T-helper 1 cell treated with Interleukin-12 subunit alpha and Interleukin-12 subunit beta and Interleukin-4 antibody, amounts not matched to agents 30 μg/mL and 1 μg/mL, for 36 hours (primary cell): ENCODE data around the gene ERBB4.
"Not testable (repeated sequence)": the region's sequence is repeated elsewhere in the genome, so short reads cannot be mapped to it uniquely, and the experiment has no call there.

ENCODE experiments used
- H3K27ac Mint-ChIP-seq: one replicate; pipeline ENCODE4 v1.8.0; 2021; ENCODE audit warnings: mild to moderate bottlenecking, mixed read lengths
- H3K27me3 Mint-ChIP-seq: one replicate; pipeline ENCODE4 v1.8.0; 2021; ENCODE audit warnings: low read depth, mixed read lengths
- H3K36me3 Mint-ChIP-seq: one replicate; pipeline ENCODE4 v1.8.0; 2021; ENCODE audit warnings: low read depth, mixed read lengths
- H3K4me1 Mint-ChIP-seq: one replicate; pipeline ENCODE4 v1.8.0; 2021; ENCODE audit warnings: low read depth, mixed read lengths
- H3K4me3 Mint-ChIP-seq: one replicate; pipeline ENCODE4 v1.8.0; 2021; ENCODE audit warnings: mild to moderate bottlenecking, moderate library complexity, mixed read lengths
- H3K9me3 Mint-ChIP-seq: one replicate; pipeline ENCODE4 v1.8.0; 2021; ENCODE audit warnings: mixed read lengths

Gene ERBB4

GRCh38 chr2:212034841-212035585, 503.6 kb downstream of the ERBB4 start:
- Mint-ChIP-seq H3K27ac (no peak overlapping the region), H3K36me3 (no peaks in the 10 kb centered on the region), H3K4me1 (no peaks in the 10 kb centered on the region), H3K27me3 (no peaks in the 10 kb centered on the region), H3K4me3 (no peak overlapping the region), H3K9me3 (no peaks in the 10 kb centered on the region)

DNA sequence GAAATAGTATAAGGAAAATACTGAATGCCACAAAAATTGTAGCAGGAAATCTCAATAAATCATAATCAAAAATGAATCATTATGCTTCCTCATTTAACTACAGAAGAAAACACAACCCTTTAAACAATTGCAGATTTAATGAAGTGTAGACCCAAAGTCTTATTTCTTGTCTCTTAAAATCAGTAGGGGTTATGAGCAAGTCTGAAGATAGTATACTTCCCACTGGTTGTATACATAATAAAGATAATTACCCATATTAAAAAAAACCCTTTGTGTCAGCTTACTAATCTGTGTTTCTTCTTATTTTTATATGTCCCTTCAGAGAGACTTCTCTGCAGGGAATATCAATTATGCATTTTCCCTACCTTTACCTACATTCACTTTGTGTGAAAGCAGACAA, 504.7 kb downstream of the ERBB4 start:
- no peaks in the 10 kb centered on the region for H3K27me3 Mint-ChIP-seq
- no peak overlapping the region for H3K4me3 Mint-ChIP-seq
- no peak overlapping the region for H3K27ac Mint-ChIP-seq
- no peaks in the 10 kb centered on the region for H3K4me1 Mint-ChIP-seq
- no peaks in the 10 kb centered on the region for H3K9me3 Mint-ChIP-seq
- H3K36me3 Mint-ChIP-seq: no peaks in the 10 kb centered on the region

DNA sequence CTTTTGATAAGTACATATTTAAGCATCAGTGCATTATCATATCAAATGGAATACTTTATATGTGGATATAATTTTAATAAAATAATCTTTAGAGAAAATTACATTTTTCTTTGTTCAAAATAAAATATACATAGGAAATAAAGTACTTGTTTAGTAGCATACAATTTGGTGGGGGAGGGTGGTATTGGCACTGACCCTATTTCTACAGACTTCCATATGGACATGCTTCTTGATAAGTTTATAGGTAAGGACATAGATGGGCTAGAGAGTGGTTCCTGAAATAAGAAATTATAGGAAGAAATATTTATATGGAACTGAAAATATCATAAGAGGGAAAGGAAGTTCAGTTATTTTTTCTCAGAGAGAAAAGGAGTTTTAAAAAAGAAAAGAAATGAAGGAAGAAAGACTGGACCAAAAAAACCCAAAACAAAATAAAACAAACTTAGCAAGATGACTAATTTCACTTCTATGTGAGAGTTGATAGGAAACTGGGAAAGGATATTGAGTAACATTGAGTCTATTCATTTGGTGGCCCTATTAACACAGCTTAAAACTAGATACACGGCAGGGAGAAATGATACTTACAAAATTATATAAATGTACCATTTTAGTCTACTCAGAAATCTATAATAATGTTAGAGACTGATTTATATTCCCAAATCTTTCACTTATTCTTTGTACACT, 505.9 kb downstream of the ERBB4 start:
- Mint-ChIP-seq H3K36me3 (no peaks in the 10 kb centered on the region), H3K4me3 (no peak overlapping the region), H3K9me3 (no peaks in the 10 kb centered on the region), H3K27me3 (no peaks in the 10 kb centered on the region), H3K27ac (no peak overlapping the region), H3K4me1 (no peaks in the 10 kb centered on the region)

- Mint-ChIP-seq H3K4me1 (no peaks in the 10 kb centered on the region), H3K27me3 (no peaks in the 10 kb centered on the region), H3K4me3 (no peak overlapping the region), H3K36me3 (no peaks in the 10 kb centered on the region), H3K27ac (no peak overlapping the region), H3K9me3 (no peaks in the 10 kb centered on the region)
Measured at GRCh38 chr2:212032032-212032431, 506.6 kb downstream of the ERBB4 start.

DNA sequence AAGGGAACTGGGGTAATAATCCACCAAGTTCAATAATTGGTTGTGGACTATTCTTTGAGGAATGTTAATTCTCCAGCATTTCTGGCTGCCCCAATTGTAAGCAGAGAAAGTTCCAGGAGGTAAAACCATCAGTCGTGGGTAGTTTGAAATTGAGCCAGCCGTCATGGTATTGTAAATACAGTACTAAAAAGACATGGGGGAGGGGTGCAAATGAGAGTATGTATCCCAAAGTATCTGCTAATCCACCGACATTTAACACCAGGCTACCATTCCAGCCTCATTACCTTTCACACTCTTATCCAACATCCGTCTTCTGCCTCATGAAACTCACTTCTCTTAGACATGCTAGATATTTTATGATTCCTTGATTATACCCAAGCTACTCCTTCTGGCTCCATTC, 507.9 kb downstream of the ERBB4 start:
- Mint-ChIP-seq H3K36me3 (no peaks in the 10 kb centered on the region), H3K4me1 (no peaks in the 10 kb centered on the region), H3K27ac (no peak overlapping the region), H3K27me3 (no peaks in the 10 kb centered on the region), H3K9me3 (no peaks in the 10 kb centered on the region), H3K4me3 (no peak overlapping the region)

- H3K36me3 Mint-ChIP-seq: no peaks in the 10 kb centered on the region
- H3K27me3 Mint-ChIP-seq: no peaks in the 10 kb centered on the region
- H3K4me1 Mint-ChIP-seq: no peaks in the 10 kb centered on the region
- no peaks in the 10 kb centered on the region for H3K9me3 Mint-ChIP-seq
- no peak overlapping the region for H3K27ac Mint-ChIP-seq
- H3K4me3 Mint-ChIP-seq: no peak overlapping the region
Measured at GRCh38 chr2:212028798-212029394, 509.7 kb downstream of the ERBB4 start.

DNA sequence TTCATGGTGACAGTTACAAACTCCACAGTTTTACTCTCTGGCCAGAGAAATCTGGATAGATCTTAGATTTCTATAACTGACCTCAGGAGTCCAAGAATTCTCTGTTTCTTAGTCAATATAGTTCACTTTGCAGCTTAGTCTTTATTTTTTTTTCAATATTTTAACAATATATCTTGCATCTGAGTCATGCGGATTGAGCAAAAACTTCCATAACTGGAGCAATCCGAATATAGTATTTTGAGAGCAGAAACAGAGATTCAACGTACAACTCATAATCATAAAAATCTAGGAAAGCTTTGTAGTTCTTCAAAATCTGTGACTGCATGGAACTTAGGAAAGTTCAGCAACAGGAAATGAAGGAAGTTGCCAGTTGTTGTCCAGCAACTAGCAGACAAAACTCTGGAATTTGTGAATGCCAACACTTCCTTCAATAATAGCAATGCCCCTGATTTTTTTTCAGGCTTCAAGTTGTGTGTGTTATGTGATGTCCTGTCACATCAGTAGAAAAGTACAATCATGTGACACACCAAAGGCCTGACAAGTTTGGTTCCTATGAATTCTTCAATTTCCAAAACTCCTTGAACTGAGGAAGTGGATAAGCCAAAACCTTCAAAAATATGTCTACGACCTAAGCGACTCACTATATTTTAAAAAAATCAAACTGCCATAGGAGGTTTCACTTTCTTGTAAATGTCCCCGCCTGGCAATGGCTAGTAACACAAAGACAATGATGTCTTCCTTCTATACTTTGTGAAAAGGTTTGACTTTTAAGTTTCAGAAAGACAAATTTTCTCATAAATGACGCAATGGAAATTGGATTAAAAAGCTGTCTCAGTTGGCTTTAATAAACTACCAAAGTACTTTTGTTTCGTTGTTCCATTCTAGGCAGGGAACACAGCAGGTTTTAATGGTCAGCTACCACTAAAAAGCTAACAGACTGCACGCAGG, 510.6 kb downstream of the ERBB4 start:
- H3K36me3 Mint-ChIP-seq: no peaks in the 10 kb centered on the region

GRCh38 chr2:212024040-212024439, 514.6 kb downstream of the ERBB4 start:
- H3K27me3 Mint-ChIP-seq: no peaks in the 10 kb centered on the region
- H3K9me3 Mint-ChIP-seq: no peaks in the 10 kb centered on the region
- no peak overlapping the region for H3K27ac Mint-ChIP-seq
- H3K36me3 Mint-ChIP-seq: no peaks in the 10 kb centered on the region
- H3K4me1 Mint-ChIP-seq: no peaks in the 10 kb centered on the region
- H3K4me3 Mint-ChIP-seq: no peak overlapping the region

More for the DNA sequence above, 510.6 kb downstream of the ERBB4 start:
- no peaks in the 10 kb centered on the region for H3K4me1 Mint-ChIP-seq
- no peaks in the 10 kb centered on the region for H3K9me3 Mint-ChIP-seq
- no peak overlapping the region for H3K27ac Mint-ChIP-seq
- no peaks in the 10 kb centered on the region for H3K27me3 Mint-ChIP-seq
- no peak overlapping the region for H3K4me3 Mint-ChIP-seq

DNA sequence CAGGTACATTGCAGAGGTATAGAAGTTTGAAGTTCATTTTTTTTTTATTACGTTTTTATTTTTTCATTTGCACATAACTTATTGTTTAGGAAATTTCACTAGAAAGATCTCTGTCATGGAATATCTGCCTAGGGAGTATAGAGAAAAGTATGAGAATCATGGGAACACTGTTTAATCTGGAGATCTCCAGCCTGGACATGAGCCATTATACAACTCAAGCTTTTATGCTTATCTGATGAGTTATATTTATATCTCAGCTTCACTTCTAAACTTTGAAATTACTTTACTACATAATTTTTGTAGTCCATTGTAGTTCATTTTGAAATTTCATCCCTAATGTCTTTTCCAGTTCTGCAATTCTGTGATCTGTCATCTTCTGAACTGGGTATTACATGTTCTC, 515.6 kb downstream of the ERBB4 start:
- H3K4me1 Mint-ChIP-seq: no peaks in the 10 kb centered on the region
- no peak overlapping the region for H3K27ac Mint-ChIP-seq
- no peaks in the 10 kb centered on the region for H3K36me3 Mint-ChIP-seq
- no peaks in the 10 kb centered on the region for H3K27me3 Mint-ChIP-seq
- H3K9me3 Mint-ChIP-seq: no peaks in the 10 kb centered on the region
- no peak overlapping the region for H3K4me3 Mint-ChIP-seq

GRCh38 chr2:212021947-212022346, 516.7 kb downstream of the ERBB4 start:
- Mint-ChIP-seq H3K9me3 (no peaks in the 10 kb centered on the region), H3K4me3 (no peak overlapping the region), H3K27ac (no peak overlapping the region), H3K36me3 (no peaks in the 10 kb centered on the region), H3K27me3 (no peaks in the 10 kb centered on the region), H3K4me1 (no peaks in the 10 kb centered on the region)

GRCh38 chr2:212015588-212015987, 523.0 kb downstream of the ERBB4 start:
- Mint-ChIP-seq H3K27me3 (no peaks in the 10 kb centered on the region), H3K4me1 (no peaks in the 10 kb centered on the region), H3K36me3 (no peaks in the 10 kb centered on the region), H3K9me3 (no peaks in the 10 kb centered on the region), H3K27ac (no peak overlapping the region), H3K4me3 (no peak overlapping the region)

- Mint-ChIP-seq H3K27ac (no peak overlapping the region), H3K27me3 (no peaks in the 10 kb centered on the region), H3K4me3 (no peak overlapping the region), H3K4me1 (no peaks in the 10 kb centered on the region), H3K36me3 (no peaks in the 10 kb centered on the region), H3K9me3 (no peaks in the 10 kb centered on the region)
Measured at GRCh38 chr2:212013626-212014025, 525.0 kb downstream of the ERBB4 start.

- H3K4me3 Mint-ChIP-seq, H3K9me3 Mint-ChIP-seq, H3K36me3 Mint-ChIP-seq, H3K4me1 Mint-ChIP-seq, H3K27ac Mint-ChIP-seq, H3K27me3 Mint-ChIP-seq: not testable (repeated sequence)
Measured at GRCh38 chr2:212010305-212010704, 528.3 kb downstream of the ERBB4 start.

DNA sequence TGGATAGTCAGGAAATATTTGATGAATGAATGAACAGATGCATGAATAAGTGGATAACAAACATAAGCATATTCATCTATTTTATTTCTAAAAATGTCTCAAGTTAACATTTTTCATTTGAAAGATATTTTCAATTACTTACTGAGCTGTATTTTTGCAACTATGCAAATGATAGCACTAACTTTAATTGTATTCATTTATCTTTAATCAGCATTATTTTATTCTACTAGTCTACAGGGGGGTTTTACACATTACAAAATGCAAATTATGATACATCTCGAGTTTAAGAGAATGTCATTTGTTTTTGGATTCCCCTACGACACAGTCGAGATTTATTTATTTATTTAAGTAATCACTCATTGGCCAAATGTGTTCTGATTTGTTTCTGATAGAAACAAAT, 530.6 kb downstream of the ERBB4 start:
- H3K4me3 Mint-ChIP-seq: no peak overlapping the region
- no peak overlapping the region for H3K27ac Mint-ChIP-seq
- no peaks in the 10 kb centered on the region for H3K36me3 Mint-ChIP-seq
- no peaks in the 10 kb centered on the region for H3K4me1 Mint-ChIP-seq
- no peaks in the 10 kb centered on the region for H3K27me3 Mint-ChIP-seq
- no peaks in the 10 kb centered on the region for H3K9me3 Mint-ChIP-seq
